ENCODE measurements around the gene HOXA3. TPM values are rescaled to one million over a fixed set of nuclear protein-coding genes. Genes with fewer than 3 reads are reported as not detected.

HOXA3 gene
- total and polyA plus RNA-seq, 7 donors: 3.9 to 20.8 (median 10.3) TPM

GRCh38 chr7:27126596-27127327 lies 25.6 kb downstream of the HOXA3 start:
- H3K4me1 ChIP-seq: peaks cover 0 to 71% (median 55%) of the 10 kb centered on the region in 4 donors
- H3K27me3 ChIP-seq: no peaks in the 10 kb centered on the region
- intact Hi-C loops (cut with DNase I): no loop called here
- H3K4me3 ChIP-seq: no peak overlapping the region
- 8 to 55% methylated on average over 3 of the region's 3 CpGs for WGBS, 2 donors
- peak overlapping the region; percentile 4 to 99 (median 92) for H3K27ac ChIP-seq
- peaks cover 0 to 5% (median under 1%) of the 10 kb centered on the region in 4 donors for H3K36me3 ChIP-seq
- TF ChIP-seq CTCF (IDR thresholded peaks at IDR 0.05) (no peak), POLR2AphosphoS5 (IDR thresholded peaks at IDR 0.05) (no peak), POLR2A (IDR thresholded peaks at IDR 0.05) (no peak), EP300 (IDR thresholded peaks at IDR 0.05) (no peak)
- H3K9me3 ChIP-seq: no peaks in the 10 kb centered on the region
- no peak for DNase-seq

- TF ChIP-seq POLR2AphosphoS5 (IDR thresholded peaks at IDR 0.05) (no peak), CTCF (IDR thresholded peaks at IDR 0.05) (no peak), POLR2A (IDR thresholded peaks at IDR 0.05) (no peak), EP300 (IDR thresholded peaks at IDR 0.05) (no peak)
These were observed 26.4 kb downstream of the HOXA3 start for GRCh38 chr7:27125986-27126394.

GRCh38 chr7:27124902-27125689 lies 27.3 kb downstream of the HOXA3 start:
- intact Hi-C loops (cut with DNase I): no loop called here
- Histone ChIP-seq H3K4me1 (peaks cover 0 to 70% (median 54%) of the 10 kb centered on the region in 4 donors), H3K4me3 (no peak overlapping the region), H3K36me3 (peaks cover 0 to 6% (median 2%) of the 10 kb centered on the region in 4 donors), H3K27me3 (no peaks in the 10 kb centered on the region), H3K9me3 (no peaks in the 10 kb centered on the region), H3K27ac (peak overlapping the region; percentile 66 to 99 (median 82))
- WGBS, 2 donors: 21 to 73% methylated on average over 8 of the region's 8 CpGs
- TF ChIP-seq POLR2AphosphoS5 (IDR thresholded peaks at IDR 0.05) (no peak), EP300 (IDR thresholded peaks at IDR 0.05) (no peak), CTCF (IDR thresholded peaks at IDR 0.05) (no peak), POLR2A (IDR thresholded peaks at IDR 0.05) (no peak)
- DNase-seq: no peak

More at GRCh38 chr7:27125986-27126394, 26.4 kb downstream of the HOXA3 start:
- 21 to 58% methylated on average over 5 of the region's 5 CpGs for WGBS, 2 donors
- intact Hi-C loops (cut with DNase I): no loop called here
- peaks cover 0 to 65% (median 48%) of the 10 kb centered on the region in 4 donors for H3K4me1 ChIP-seq
- H3K36me3 ChIP-seq: peaks cover 0 to 6% (median 2%) of the 10 kb centered on the region in 4 donors
- H3K4me3 ChIP-seq: no peak overlapping the region
- no peak for DNase-seq
- peak overlapping the region; percentile 16 to 99 (median 82) for H3K27ac ChIP-seq
- H3K9me3 ChIP-seq: no peaks in the 10 kb centered on the region
- H3K27me3 ChIP-seq: no peaks in the 10 kb centered on the region

- peak overlapping the region in 3 of 4 donors; percentile 4 to 14 (median 12) for H3K4me3 ChIP-seq
- H3K4me1 ChIP-seq: peaks cover 0 to 67% (median 52%) of the 10 kb centered on the region in 4 donors
- H3K36me3 ChIP-seq: peaks cover 0 to 6% (median 2%) of the 10 kb centered on the region in 4 donors
- H3K9me3 ChIP-seq: no peaks in the 10 kb centered on the region
- H3K27ac ChIP-seq: peak overlapping the region; percentile 66 to 99 (median 82)
- DNase-seq: peak; percentile 88
- no peaks in the 10 kb centered on the region for H3K27me3 ChIP-seq
- peak; percentile 9 to 80 (median 68) for TF ChIP-seq POLR2AphosphoS5 (IDR thresholded peaks at IDR 0.05)
- no peak for TF ChIP-seq CTCF (IDR thresholded peaks at IDR 0.05)
- TF ChIP-seq EP300 (IDR thresholded peaks at IDR 0.05): peak in 1 of 4 donors; percentile 41
- no peak for TF ChIP-seq POLR2A (IDR thresholded peaks at IDR 0.05)
- WGBS, 2 donors: 15 to 72% methylated on average over 43 of the region's 43 CpGs
- intact Hi-C loops (cut with DNase I): no loop called here
These were observed 28.1 kb downstream of the HOXA3 start for GRCh38 chr7:27124096-27124901.
